ENCODE data around the gene SPON2. TPM values are rescaled to one million over a fixed set of nuclear protein-coding genes. Genes with fewer than 3 reads are reported as not detected.

The SPON2 gene
- total RNA-seq, 1 donor from 2014 or later = 13.9 TPM

DNA sequence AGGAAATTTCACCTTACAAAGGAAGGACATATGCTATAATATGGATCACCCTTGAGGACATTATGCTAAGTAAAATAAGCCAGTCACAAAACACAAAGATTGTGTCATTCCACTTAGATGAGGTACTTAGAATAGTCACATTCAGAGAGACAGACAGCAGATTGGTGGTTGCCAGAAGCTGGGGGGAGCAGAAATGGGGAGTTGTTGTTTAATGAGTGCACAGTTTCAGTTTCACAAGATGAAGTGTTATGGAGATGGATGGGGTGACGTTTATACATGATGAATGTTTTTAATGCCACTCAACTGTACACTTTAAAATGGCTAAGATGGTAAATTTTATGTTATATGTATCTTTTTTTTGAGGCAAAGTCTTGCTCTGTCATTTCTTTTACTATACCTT lies 14.8 kb upstream of the SPON2 start:
- intact Hi-C loops (cut with micrococcal nuclease) = no loop called here
- no peaks in the 10 kb centered on the region for H3K36me3 ChIP-seq
- no peak for DNase-seq
- H3K4me3 ChIP-seq = no peak overlapping the region
- H3K27ac ChIP-seq (replicated peaks) = no peak overlapping the region
- H3K9me3 ChIP-seq (replicated peaks) = no peaks in the 10 kb centered on the region
- no peaks in the 10 kb centered on the region for H3K27me3 ChIP-seq (ENCODE audit: low read depth)
- peaks cover 25% of the 10 kb centered on the region for H3K4me1 ChIP-seq
- TF ChIP-seq, protein P1, sequence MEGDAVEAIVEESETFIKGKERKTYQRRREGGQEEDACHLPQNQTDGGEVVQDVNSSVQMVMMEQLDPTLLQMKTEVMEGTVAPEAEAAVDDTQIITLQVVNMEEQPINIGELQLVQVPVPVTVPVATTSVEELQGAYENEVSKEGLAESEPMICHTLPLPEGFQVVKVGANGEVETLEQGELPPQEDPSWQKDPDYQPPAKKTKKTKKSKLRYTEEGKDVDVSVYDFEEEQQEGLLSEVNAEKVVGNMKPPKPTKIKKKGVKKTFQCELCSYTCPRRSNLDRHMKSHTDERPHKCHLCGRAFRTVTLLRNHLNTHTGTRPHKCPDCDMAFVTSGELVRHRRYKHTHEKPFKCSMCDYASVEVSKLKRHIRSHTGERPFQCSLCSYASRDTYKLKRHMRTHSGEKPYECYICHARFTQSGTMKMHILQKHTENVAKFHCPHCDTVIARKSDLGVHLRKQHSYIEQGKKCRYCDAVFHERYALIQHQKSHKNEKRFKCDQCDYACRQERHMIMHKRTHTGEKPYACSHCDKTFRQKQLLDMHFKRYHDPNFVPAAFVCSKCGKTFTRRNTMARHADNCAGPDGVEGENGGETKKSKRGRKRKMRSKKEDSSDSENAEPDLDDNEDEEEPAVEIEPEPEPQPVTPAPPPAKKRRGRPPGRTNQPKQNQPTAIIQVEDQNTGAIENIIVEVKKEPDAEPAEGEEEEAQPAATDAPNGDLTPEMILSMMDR (IDR thresholded peaks at IDR 0.05; ENCODE audit: borderline replicate concordance) = no peak

DNA sequence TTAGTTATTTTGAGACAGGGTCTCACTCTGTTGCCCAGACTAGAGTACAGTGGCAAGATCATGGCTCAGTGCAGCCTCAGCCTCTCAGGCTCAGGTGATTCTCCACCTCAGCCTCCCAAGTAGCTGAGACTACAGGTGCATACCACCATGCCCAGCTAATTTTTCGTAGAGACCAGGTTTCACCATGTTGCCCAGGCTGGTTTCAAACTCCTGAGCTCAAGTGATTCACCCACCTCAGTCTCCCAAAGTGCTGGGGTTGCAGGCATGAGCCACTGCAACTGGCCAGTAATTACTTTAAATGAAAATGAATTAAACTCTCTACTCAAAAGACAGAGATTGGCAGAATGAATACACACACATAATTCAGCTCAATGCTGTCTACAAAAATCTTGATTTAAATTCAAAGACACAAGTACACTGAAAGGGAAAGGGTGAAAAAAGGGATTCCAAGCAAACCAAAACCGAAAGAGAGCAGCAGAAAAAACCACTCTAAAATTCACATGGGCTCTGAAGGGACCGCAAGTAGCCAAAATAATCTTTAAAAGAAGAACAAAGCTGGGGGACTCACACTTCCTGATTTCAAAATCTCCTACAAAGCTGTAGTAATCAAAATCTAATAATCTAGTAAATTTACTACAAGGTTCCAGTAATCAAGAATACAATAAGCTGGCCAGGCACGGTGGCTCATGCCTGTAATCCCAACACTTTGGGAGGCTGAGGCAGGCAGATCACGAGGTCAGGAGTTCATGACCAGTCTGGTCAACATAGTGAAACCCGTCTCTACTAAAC lies 11.8 kb upstream of the SPON2 start:
- TF ChIP-seq, protein P1 (IDR thresholded peaks at IDR 0.05; ENCODE audit: borderline replicate concordance) = no peak
- intact Hi-C loops (cut with micrococcal nuclease) = no loop called here

DNA sequence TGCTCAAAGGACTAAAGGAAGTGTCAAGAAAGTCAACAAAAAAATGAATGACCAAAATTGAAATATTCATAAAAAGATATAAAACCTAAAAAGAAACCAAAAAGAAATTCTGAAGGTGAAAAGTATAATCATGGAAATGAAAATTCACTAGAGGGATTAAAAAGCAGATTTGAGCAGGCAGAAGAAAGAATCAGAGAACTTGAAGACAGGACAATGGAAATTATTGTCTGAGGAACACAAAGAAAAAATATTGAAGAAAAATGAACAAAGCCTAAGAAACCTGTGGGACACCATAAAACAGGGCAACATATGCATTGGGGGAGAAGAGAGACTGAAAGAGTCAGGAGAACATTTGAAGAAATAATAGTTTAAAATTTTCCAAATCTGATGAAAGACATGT lies 9.9 kb upstream of the SPON2 start:
- intact Hi-C loops (cut with micrococcal nuclease) = no loop called here
- Histone ChIP-seq H3K9me3 (replicated peaks) (peaks cover 19% of the 10 kb centered on the region), H3K4me3 (no peak overlapping the region), H3K27me3 (ENCODE audit: low read depth) (no peaks in the 10 kb centered on the region), H3K4me1 (peaks cover 31% of the 10 kb centered on the region), H3K27ac (replicated peaks) (no peak overlapping the region), H3K36me3 (no peaks in the 10 kb centered on the region)
- TF ChIP-seq, protein P1 (IDR thresholded peaks at IDR 0.05; ENCODE audit: borderline replicate concordance) = no peak
- no peak for DNase-seq

More for the DNA sequence above, 11.8 kb upstream of the SPON2 start:
- peak overlapping the region; percentile 12 for H3K4me3 ChIP-seq
- peaks cover 20% of the 10 kb centered on the region for H3K4me1 ChIP-seq
- peak overlapping the region; percentile 26 for H3K27ac ChIP-seq (replicated peaks)
- H3K9me3 ChIP-seq (replicated peaks) = peaks cover 19% of the 10 kb centered on the region
- no peaks in the 10 kb centered on the region for H3K27me3 ChIP-seq (ENCODE audit: low read depth)
- no peak for DNase-seq
- no peaks in the 10 kb centered on the region for H3K36me3 ChIP-seq

DNA sequence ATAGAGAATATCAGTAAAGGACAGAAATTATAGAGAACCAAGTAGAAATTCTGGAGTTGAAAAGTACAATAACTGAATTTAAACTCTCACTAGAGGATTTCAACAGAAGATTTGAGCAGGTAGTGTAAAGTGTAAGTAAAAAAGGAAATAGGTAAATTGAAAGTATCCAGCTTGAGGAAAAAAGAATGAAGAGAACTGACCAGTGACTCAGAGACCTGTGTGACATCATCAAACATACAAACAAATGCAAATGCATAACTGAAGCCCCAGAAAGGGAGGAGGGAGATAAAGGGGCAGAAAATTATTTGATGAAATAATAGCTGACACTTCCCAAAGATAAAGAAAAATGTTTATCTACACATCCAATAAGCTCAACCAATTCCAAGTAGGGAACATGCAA lies 8.3 kb upstream of the SPON2 start:
- Histone ChIP-seq H3K4me1 (peaks cover 29% of the 10 kb centered on the region), H3K36me3 (no peaks in the 10 kb centered on the region), H3K4me3 (no peak overlapping the region), H3K27ac (replicated peaks) (no peak overlapping the region), H3K27me3 (ENCODE audit: low read depth) (no peaks in the 10 kb centered on the region), H3K9me3 (replicated peaks) (peaks cover 19% of the 10 kb centered on the region)
- no peak for DNase-seq
- TF ChIP-seq, protein P1 (IDR thresholded peaks at IDR 0.05; ENCODE audit: borderline replicate concordance) = no peak
- intact Hi-C loops (cut with micrococcal nuclease) = no loop called here

DNA sequence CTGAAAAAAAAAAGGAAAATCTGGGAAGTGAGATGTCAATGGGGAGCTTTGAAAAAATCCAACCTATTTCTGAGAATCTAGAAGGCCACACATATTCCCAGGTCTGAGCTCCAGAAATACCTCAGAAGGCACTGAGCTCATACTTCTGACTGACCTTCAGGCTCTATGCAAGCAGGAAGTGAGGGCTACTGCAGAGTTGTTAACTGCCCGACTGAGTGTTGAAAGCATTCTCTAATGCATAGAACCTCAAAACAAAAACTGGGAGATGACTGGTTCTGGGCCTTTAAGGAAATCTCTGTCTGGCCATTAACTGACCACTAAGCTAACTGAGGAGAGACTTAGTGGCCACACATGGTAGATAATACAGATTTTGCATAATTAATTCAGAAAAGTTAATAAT lies 7.6 kb upstream of the SPON2 start:
- Histone ChIP-seq H3K27ac (replicated peaks) (no peak overlapping the region), H3K36me3 (no peaks in the 10 kb centered on the region), H3K9me3 (replicated peaks) (peaks cover 19% of the 10 kb centered on the region), H3K27me3 (ENCODE audit: low read depth) (no peaks in the 10 kb centered on the region), H3K4me1 (peaks cover 29% of the 10 kb centered on the region), H3K4me3 (no peak overlapping the region)
- TF ChIP-seq, protein P1 (IDR thresholded peaks at IDR 0.05; ENCODE audit: borderline replicate concordance) = no peak
- intact Hi-C loops (cut with micrococcal nuclease) = no loop called here
- no peak for DNase-seq
